Ramos (cell line): ENCODE measurements around the gene GRM2.

Experiments
- in situ Hi-C: fragments of 300-500 bp; cut with MboI; formaldehyde crosslinking; loops from one replicate; pipeline ENCODE4 v1.14.3; 2022; ENCODE audit warnings: low sequenced_read_pairs; ENCODE audit not compliant: unreplicated experiment

GRM2 gene

GRCh38 chr3:51679777-51680176 is 27.1 kb upstream of the GRM2 start:
- in situ Hi-C loops = loop anchor here (5.0 kb wide), 1 partner anchor 177 kb away; the partner anchor contains the start of gene DCAF1

- in situ Hi-C loops = loop anchor here (5.0 kb wide), 1 partner anchor 178 kb away; the partner anchor contains the start of gene DCAF1
Observed at GRCh38 chr3:51680196-51680595, 26.7 kb upstream of the GRM2 start.

- in situ Hi-C loops = loop anchor here (5.0 kb wide), 1 partner anchor 178 kb away; the partner anchor contains the start of gene DCAF1
Observed at GRCh38 chr3:51680663-51681230, 26.1 kb upstream of the GRM2 start.

GRCh38 chr3:51681453-51681852 is 25.4 kb upstream of the GRM2 start:
- in situ Hi-C loops = loop anchor here (5.0 kb wide), 1 partner anchor 179 kb away; the partner anchor contains the start of gene DCAF1

- in situ Hi-C loops = loop anchor here (5.0 kb wide), 1 partner anchor 180 kb away; the partner anchor contains the start of gene DCAF1
Observed at GRCh38 chr3:51682079-51682478, 24.8 kb upstream of the GRM2 start.

GRCh38 chr3:51682526-51682925 is 24.3 kb upstream of the GRM2 start:
- in situ Hi-C loops = loop anchor here (5.0 kb wide), 1 partner anchor 180 kb away; the partner anchor contains the start of gene DCAF1

- in situ Hi-C loops = loop anchor here (5.0 kb wide), 1 partner anchor 181 kb away; the partner anchor contains the start of gene DCAF1
Observed at GRCh38 chr3:51683566-51683965, 23.3 kb upstream of the GRM2 start.

- in situ Hi-C loops = loop anchor here (5.0 kb wide), 1 partner anchor 183 kb away; the partner anchor contains the start of gene DCAF1
Observed at GRCh38 chr3:51684971-51685751, 21.7 kb upstream of the GRM2 start.

GRCh38 chr3:51686056-51686455 is 20.8 kb upstream of the GRM2 start:
- in situ Hi-C loops = no loop called here

- in situ Hi-C loops = no loop called here
Observed at GRCh38 chr3:51686512-51687215, 20.2 kb upstream of the GRM2 start.

GRCh38 chr3:51687431-51688205 is 19.2 kb upstream of the GRM2 start:
- in situ Hi-C loops = no loop called here

GRCh38 chr3:51688206-51688600 is 18.7 kb upstream of the GRM2 start:
- in situ Hi-C loops = no loop called here

GRCh38 chr3:51691021-51691420 is 15.8 kb upstream of the GRM2 start:
- in situ Hi-C loops = no loop called here

GRCh38 chr3:51691949-51692348 is 14.9 kb upstream of the GRM2 start:
- in situ Hi-C loops = no loop called here

- in situ Hi-C loops = no loop called here
Observed at GRCh38 chr3:51692980-51693395, 13.9 kb upstream of the GRM2 start.

- in situ Hi-C loops = no loop called here
Observed at GRCh38 chr3:51696954-51697353, 9.9 kb upstream of the GRM2 start.

GRCh38 chr3:51698209-51698608 is 8.7 kb upstream of the GRM2 start:
- in situ Hi-C loops = no loop called here

GRCh38 chr3:51700403-51700802 is 6.5 kb upstream of the GRM2 start:
- in situ Hi-C loops = no loop called here

GRCh38 chr3:51702156-51702555 is 4.7 kb upstream of the GRM2 start:
- in situ Hi-C loops = no loop called here
